Pancreas (tissue), 10 donors: ENCODE measurements around the gene PPFIBP1. TPM values are rescaled to one million over a fixed set of nuclear protein-coding genes. Genes with fewer than 3 reads are reported as not detected.

Experiments used
- ATAC-seq, 4 donors: fragments of 200-7000 bp; cut with Tn5 transposase; one replicate each; pipeline versions ENCODE4 v1.8.0 to v1.9.1; 2020; ENCODE audit warnings: mild to moderate bottlenecking in 4 of 4, moderate library complexity in 4 of 4
- DNase-seq, 6 donors: peaks; one replicate each; pipeline ENCODE4 v3.0.0-alpha.2; 2020
- FAIRE-seq: peaks from 2 replicates; lab custom pipeline; 2012; peaks lifted over from hg19 to GRCh38; lab: Jason Lieb, UNC
- H3K27ac ChIP-seq, 4 donors: fragments of 200-600 bp; sonication (generic); 1 replicate in 3 of 4; 2 replicates in 1 of 4; pipeline versions ENCODE4 v1.5.0 to v1.8.0; 2020
- H3K27me3 ChIP-seq, 4 donors: fragments of 200-600 bp; one replicate each; pipeline ENCODE4 v1.8.0; 2021
- H3K36me3 ChIP-seq, 3 donors: fragments of 200-600 bp; sonication (generic) in 1 of 3; one replicate each; pipeline versions ENCODE4 v1.5.0 to v1.8.0; 2020 to 2021
- H3K4me1 ChIP-seq, 3 donors: fragments of 200-600 bp; one replicate each; pipeline ENCODE4 v1.8.0; 2021
- H3K4me3 ChIP-seq, 4 donors: fragments of 200-600 bp; sonication (generic) in 2 of 4; one replicate each; pipeline versions ENCODE4 v1.5.0 to v1.8.0; 2020 to 2021
- H3K9me3 ChIP-seq, 4 donors: fragments of 200-600 bp; one replicate each; pipeline ENCODE4 v1.8.0; 2021
- WGBS, 2 donors: extraction: QIAGEN DNeasy Blood & Tissue Kit; methylation state at CpG; one replicate each; pipeline ENCODE4 v1.1.7; 2013; 5-methylcytosine and 5-hydroxymethylcytosine counted together
- intact Hi-C, 3 donors: fragments of 100-400 bp; cut with DNase I; formaldehyde crosslinking; loops; one replicate each; pipeline versions ENCODE4 v1.11.1 to v1.14.2; 2022
- polyA plus RNA-seq, 2 donors: library from polyadenylated mRNA; stranded (reverse); fragments of 200-250 nt; gene quantifications; one replicate each; pipeline ENCODE4 v1.2.3, GENCODE V29; 2013
- total RNA-seq, 6 donors: library from RNA; stranded (reverse); fragmentation: NEBNext Ultra II Directional in 4 of 6; extraction: Animal tissue kit (Norgen Biotek cat#: 25700) in 4 of 6; gene quantifications; one replicate each; pipeline versions ENCODE4 v1.2.1 to v1.2.4, GENCODE V29; 2021 to 2023
- TF ChIP-seq, protein P1 (sequence below), 4 donors: fragments of 200-600 bp; sonication (generic) in 3 of 4; IDR thresholded peaks; one replicate each; pipeline versions ENCODE4 v1.5.0 to v1.8.0; 2021; ENCODE audit warnings: antibody characterized with exemption in 4 of 4
- donor health status: healthy with polysubstance abuse.
- donor health status: DM: no; HTN: no; CAD: no; lungs with moderate emphysema.
- donor health status: DM: no; HTN: no; CAD: no.
- donor health status: control.
- donor health status: control.
- donor health status: Bipolar disorder and iron deficiency.
- donor health status: DM: yes; HTN: yes; CAD: no.
- donor health status: DM: no; HTN: no; CAD: no.
- donor health status: DM: no; HTN: no; CAD: no.
- donor health status: DM: yes; HTN: yes; CAD: no.

PPFIBP1 gene
- total and polyA plus RNA-seq, 8 donors = 12.1 to 50.3 (median 32.9) TPM

DNA sequence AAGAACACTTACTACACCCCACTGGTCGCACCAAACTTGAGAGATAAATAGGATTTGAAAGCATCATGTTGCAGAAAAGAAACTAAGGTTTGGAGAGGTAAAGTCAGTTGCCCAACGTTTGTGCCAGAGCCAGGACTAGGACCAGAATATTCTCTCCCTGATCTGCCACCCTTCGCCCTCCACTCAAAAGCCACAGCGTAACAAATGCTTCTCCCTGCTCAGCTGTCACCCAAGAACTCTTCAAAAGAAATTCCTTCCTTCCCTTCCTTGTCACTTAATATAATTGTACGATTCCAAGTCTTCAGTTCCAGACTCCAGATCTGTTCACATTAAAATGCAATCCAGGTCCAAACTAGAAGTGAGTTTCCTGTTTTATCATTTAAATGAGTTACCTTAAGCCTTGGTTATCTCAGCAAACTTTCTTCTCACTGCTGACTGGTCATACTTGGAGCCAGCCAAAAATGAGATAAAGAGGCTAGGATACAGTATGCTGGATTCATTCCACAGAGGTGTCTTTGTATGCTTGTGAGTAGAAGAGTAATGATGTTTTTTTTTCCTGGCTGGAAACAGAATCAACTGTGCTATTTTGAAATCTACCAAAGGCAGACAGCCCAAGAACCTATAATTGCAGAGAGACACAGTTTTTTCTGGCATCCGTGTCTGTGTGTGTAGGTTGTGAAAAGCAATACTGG, 12.8 kb upstream of the PPFIBP1 start:
- no peaks in the 10 kb centered on the region for H3K27me3 ChIP-seq
- ATAC-seq (peak; percentile 57 to 88 (median 78)), FAIRE-seq (no peak), DNase-seq (no peak)
- H3K36me3 ChIP-seq = no peaks in the 10 kb centered on the region
- no peaks in the 10 kb centered on the region for H3K9me3 ChIP-seq
- TF ChIP-seq, protein P1, sequence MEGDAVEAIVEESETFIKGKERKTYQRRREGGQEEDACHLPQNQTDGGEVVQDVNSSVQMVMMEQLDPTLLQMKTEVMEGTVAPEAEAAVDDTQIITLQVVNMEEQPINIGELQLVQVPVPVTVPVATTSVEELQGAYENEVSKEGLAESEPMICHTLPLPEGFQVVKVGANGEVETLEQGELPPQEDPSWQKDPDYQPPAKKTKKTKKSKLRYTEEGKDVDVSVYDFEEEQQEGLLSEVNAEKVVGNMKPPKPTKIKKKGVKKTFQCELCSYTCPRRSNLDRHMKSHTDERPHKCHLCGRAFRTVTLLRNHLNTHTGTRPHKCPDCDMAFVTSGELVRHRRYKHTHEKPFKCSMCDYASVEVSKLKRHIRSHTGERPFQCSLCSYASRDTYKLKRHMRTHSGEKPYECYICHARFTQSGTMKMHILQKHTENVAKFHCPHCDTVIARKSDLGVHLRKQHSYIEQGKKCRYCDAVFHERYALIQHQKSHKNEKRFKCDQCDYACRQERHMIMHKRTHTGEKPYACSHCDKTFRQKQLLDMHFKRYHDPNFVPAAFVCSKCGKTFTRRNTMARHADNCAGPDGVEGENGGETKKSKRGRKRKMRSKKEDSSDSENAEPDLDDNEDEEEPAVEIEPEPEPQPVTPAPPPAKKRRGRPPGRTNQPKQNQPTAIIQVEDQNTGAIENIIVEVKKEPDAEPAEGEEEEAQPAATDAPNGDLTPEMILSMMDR (IDR thresholded peaks at IDR 0.05) = no peak
- H3K27ac ChIP-seq = peak overlapping the region in 3 of 4 donors; percentile 3 to 66 (median 35)
- no peak overlapping the region for H3K4me3 ChIP-seq
- WGBS, 2 donors = 45 to 46% methylated on average over 6 of the region's 6 CpGs
- intact Hi-C loops = no loop called here
- H3K4me1 ChIP-seq = peaks cover 0 to 5% (median 0%) of the 10 kb centered on the region in 3 donors

DNA sequence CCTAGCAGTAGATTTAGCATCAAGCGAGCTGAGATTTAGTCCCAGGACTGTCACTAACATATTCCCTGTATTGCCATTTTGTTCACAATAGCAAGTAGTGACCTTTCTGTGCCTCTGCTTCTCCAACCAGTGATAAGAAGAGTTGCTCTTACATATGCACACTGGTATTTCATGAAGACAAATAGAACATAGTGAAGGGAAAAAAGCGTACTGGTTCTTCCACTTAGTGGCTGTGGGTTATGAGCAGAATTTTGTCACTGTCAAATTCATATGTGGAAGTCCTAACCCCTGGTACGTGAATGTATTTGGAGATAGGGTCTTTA, 12.3 kb upstream of the PPFIBP1 start:
- H3K27ac ChIP-seq = peak overlapping the region in 2 of 4 donors; percentile 35 to 66
- TF ChIP-seq, protein P1 (IDR thresholded peaks at IDR 0.05) = no peak
- ATAC-seq (peak; percentile 45 to 73 (median 62)), FAIRE-seq (no peak), DNase-seq (no peak)
- 52 to 58% methylated on average over 3 of the region's 3 CpGs for WGBS, 2 donors
- no peaks in the 10 kb centered on the region for H3K27me3 ChIP-seq
- no peaks in the 10 kb centered on the region for H3K36me3 ChIP-seq
- no peaks in the 10 kb centered on the region for H3K9me3 ChIP-seq
- intact Hi-C loops = no loop called here
- no peak overlapping the region for H3K4me3 ChIP-seq
- H3K4me1 ChIP-seq = peaks cover 0 to 5% (median 0%) of the 10 kb centered on the region in 3 donors

DNA sequence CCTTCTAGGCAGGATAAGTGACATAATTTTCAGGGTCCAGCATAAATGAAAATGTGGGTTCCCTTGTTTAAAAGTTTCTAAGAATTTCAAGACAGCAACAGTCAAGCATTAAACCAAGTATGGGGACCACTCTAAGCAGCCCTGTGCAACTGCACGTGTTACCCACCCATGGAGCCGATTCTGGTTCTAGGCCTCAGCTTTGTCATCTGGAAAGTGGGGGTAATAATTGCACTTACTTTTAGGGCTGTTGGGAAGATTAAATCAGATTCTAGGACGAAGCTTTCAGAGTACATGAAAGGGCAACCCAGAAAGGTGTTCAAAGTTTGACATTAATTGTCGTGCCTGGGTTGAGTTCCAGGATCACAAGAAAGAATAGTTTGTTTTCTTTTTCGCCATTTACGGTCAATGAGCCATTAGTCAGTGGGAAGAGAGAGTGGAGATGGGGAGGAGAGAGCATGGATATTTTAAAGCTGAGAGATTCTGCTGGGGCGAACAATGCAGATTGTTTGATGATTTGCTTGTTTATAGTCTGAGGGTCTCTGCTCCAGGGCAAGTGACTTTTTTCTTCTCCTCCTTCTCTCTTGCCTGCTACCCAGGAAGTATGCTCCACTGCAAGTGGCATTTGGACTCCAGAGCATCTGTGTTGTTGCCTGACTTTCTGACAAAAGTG, 10.7 kb upstream of the PPFIBP1 start:
- DNase-seq = no peak
- peak overlapping the region in 1 of 4 donors; percentile 9 for H3K27ac ChIP-seq
- no peak overlapping the region for H3K4me3 ChIP-seq
- TF ChIP-seq, protein P1 (IDR thresholded peaks at IDR 0.05) = no peak
- no peak for ATAC-seq
- WGBS, 2 donors = 75 to 77% methylated on average over 7 of the region's 7 CpGs
- no peaks in the 10 kb centered on the region for H3K9me3 ChIP-seq
- intact Hi-C loops = no loop called here
- H3K27me3 ChIP-seq = no peaks in the 10 kb centered on the region
- peaks cover 0 to 5% (median 0%) of the 10 kb centered on the region in 3 donors for H3K4me1 ChIP-seq
- no peaks in the 10 kb centered on the region for H3K36me3 ChIP-seq
- FAIRE-seq = no peak

DNA sequence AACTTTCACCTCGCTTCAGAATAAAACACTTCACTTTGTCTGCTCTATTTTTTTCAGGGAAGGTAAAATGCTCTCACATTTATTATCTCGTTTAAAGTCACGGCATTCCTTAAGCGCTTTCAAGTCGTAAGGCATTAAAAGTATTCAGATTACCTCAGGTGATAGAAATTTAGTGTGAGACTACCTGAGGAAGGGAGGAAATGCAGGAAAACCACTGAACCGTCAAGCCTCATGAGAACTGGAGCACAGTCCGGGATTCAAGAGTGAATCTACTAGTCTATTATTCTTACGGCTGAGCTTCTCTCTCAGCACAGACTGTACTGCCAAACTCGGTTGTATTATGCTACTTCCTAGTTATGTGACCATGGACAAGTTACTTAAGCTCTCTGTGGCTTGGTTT, 8.3 kb upstream of the PPFIBP1 start:
- intact Hi-C loops = no loop called here
- H3K4me1 ChIP-seq = peaks cover 0 to 4% (median 0%) of the 10 kb centered on the region in 3 donors
- FAIRE-seq (no peak), ATAC-seq (peak; percentile 34 to 54 (median 40)), DNase-seq (no peak)
- peak overlapping the region in 1 of 4 donors; percentile 29 for H3K27ac ChIP-seq
- TF ChIP-seq, protein P1 (IDR thresholded peaks at IDR 0.05) = no peak
- no peaks in the 10 kb centered on the region for H3K36me3 ChIP-seq
- no peaks in the 10 kb centered on the region for H3K9me3 ChIP-seq
- WGBS, 2 donors = 57% methylated on average over 9 of the region's 9 CpGs
- H3K4me3 ChIP-seq = no peak overlapping the region
- no peaks in the 10 kb centered on the region for H3K27me3 ChIP-seq

DNA sequence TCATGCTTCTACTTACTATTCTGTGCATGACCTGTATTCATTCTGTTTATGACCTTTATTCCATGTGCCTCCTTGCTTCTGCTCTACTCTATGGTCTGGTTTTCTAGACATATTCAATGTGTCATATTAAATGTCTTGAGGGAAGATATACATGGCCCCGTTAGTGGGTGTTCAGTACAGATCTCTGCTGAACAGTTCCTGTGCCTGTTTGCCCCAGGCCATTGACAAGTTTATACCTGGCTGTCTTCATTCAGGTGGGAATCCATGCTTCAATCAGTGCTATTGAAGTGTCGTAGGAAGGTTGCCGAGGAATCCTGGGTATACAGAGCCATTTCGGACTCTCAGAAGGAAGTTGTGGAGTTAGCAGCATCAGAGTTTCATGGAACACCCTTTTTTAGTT, 7.4 kb upstream of the PPFIBP1 start:
- Histone ChIP-seq H3K36me3 (no peaks in the 10 kb centered on the region), H3K27ac (no peak overlapping the region), H3K27me3 (no peaks in the 10 kb centered on the region), H3K4me1 (no peaks in the 10 kb centered on the region), H3K4me3 (no peak overlapping the region), H3K9me3 (no peaks in the 10 kb centered on the region)
- WGBS, 2 donors = 61 to 70% methylated on average over 4 of the region's 4 CpGs
- no peak for FAIRE-seq
- DNase-seq = no peak
- intact Hi-C loops = no loop called here
- ATAC-seq = no peak
- TF ChIP-seq, protein P1 (IDR thresholded peaks at IDR 0.05) = no peak
